Adrenal gland (tissue), 5 donors: ENCODE results near the gene IL17RC.

ENCODE experiments used
- CTCF ChIP-seq, 6 experiments: fragments of 450-650 bp in 4 of 6; fragments of 200-600 bp in 2 of 6; sonication (generic) in 1 of 6; IDR thresholded peaks; 1 replicate in 5 of 6; 2 replicates in 1 of 6; pipeline versions ENCODE4 v1.5.1 to v1.8.0; 2016 to 2021; ENCODE audit warnings: antibody characterized with exemption in 6 of 6, mild to moderate bottlenecking in 2 of 6, moderate library complexity in 1 of 6
- POLR2A ChIP-seq, 2 donors: fragments of 450-650 bp; IDR thresholded peaks; one replicate each; pipeline ENCODE4 v1.6.1; 2017; ENCODE audit warnings: antibody characterized with exemption in 2 of 2, mild to moderate bottlenecking in 2 of 2, moderate library complexity in 1 of 2
- donor health status: DM: no; HTN: no; CAD: no.

GRCh38 chr3:9914011-9914410 is 2.9 kb upstream of the IL17RC start:
- TF ChIP-seq CTCF (IDR thresholded peaks at IDR 0.05) (no peak), POLR2A (IDR thresholded peaks at IDR 0.05) (no peak)
